Thoracic aorta (tissue), 2 donors: Measurements from ENCODE around the gene YWHAG. TPM values are rescaled to one million over a fixed set of nuclear protein-coding genes. Genes with fewer than 3 reads are reported as not detected.

ENCODE experiments used
- ATAC-seq: fragments of 150-250 bp; one replicate; pipeline ENCODE4 v1.8.0; 2017; ENCODE audit warnings: low read depth; ENCODE audit not compliant: insufficient number of reproducible peaks, low FRiP score
- DNase-seq: peaks from one replicate; pipeline ENCODE4 v3.0.0-alpha.2; 2020; ENCODE audit warnings: low spot score
- H3K27ac ChIP-seq, 2 donors: fragments of 200-600 bp; sonication (generic); 1 replicate in 1 of 2; 2 replicates in 1 of 2; pipeline ENCODE4 v1.5.1; 2016; ENCODE audit warnings: mild to moderate bottlenecking in 2 of 2, moderate library complexity in 2 of 2
- H3K27me3 ChIP-seq: fragments of 200-600 bp; sonication (generic); replicated peaks from 2 replicates; pipeline ENCODE4 v1.6.0; 2016; ENCODE audit warnings: mild to moderate bottlenecking; ENCODE audit not compliant: insufficient read depth
- H3K36me3 ChIP-seq: fragments of 200-600 bp; sonication (generic); one replicate; pipeline ENCODE4 v1.5.1; 2016
- H3K4me1 ChIP-seq, 2 donors: fragments of 200-600 bp; sonication (generic); 1 replicate in 1 of 2; 2 replicates in 1 of 2; pipeline versions ENCODE4 v1.5.1 to v1.6.0; 2016; ENCODE audit warnings: low read depth in 2 of 2, mild to moderate bottlenecking in 1 of 2; ENCODE audit not compliant: control insufficient read depth in 1 of 2
- H3K4me3 ChIP-seq: fragments of 200-600 bp; sonication (generic); 2 replicates; pipeline ENCODE4 v1.5.1; 2016; ENCODE audit warnings: mild to moderate bottlenecking
- H3K9me3 ChIP-seq: fragments of 200-600 bp; sonication (generic); 2 replicates; pipeline ENCODE4 v1.5.1; 2016
- CTCF ChIP-seq: fragments of 200-600 bp; sonication (generic); IDR thresholded peaks from one replicate; pipeline ENCODE4 v1.5.1; 2019; ENCODE audit warnings: antibody characterized with exemption
- total RNA-seq, 2 donors: library from RNA; depleted of rRNA; stranded (reverse); fragments of >200 nt; gene quantifications; one replicate each; pipeline versions ENCODE4 v1.1.0 to v1.2.3, GENCODE V29; 2016

YWHAG gene
- total RNA-seq, 2 donors from 2014 or later, result 63.2 to 129 TPM

GRCh38 chr7:76357475-76358010 is 1.2 kb downstream of the YWHAG start:
- Histone ChIP-seq H3K9me3 (no peaks in the 10 kb centered on the region), H3K27ac (peak overlapping the region; percentile 98 to 99), H3K4me3 (peak overlapping the region; percentile 99), H3K36me3 (no peaks in the 10 kb centered on the region), H3K4me1 (peaks cover 30 to 51% of the 10 kb centered on the region in 2 donors), H3K27me3 (no peaks in the 10 kb centered on the region)
- TF ChIP-seq CTCF, result no peak
- no peak for ATAC-seq
- no peak for DNase-seq

- Histone ChIP-seq H3K4me1 (peaks cover 34 to 58% of the 10 kb centered on the region in 2 donors), H3K27me3 (no peaks in the 10 kb centered on the region), H3K4me3 (peak overlapping the region; percentile 99), H3K9me3 (no peaks in the 10 kb centered on the region), H3K27ac (peak overlapping the region in 1 of 2 donors; percentile 99), H3K36me3 (no peaks in the 10 kb centered on the region)
- ATAC-seq (no peak), DNase-seq (no peak)
- TF ChIP-seq CTCF, result no peak
These were observed 2.0 kb downstream of the YWHAG start for GRCh38 chr7:76356823-76357222.

- no peak for TF ChIP-seq CTCF
- Histone ChIP-seq H3K9me3 (no peaks in the 10 kb centered on the region), H3K27ac (peak overlapping the region in 1 of 2 donors; percentile 99), H3K27me3 (no peaks in the 10 kb centered on the region), H3K4me3 (peak overlapping the region; percentile 4), H3K36me3 (no peaks in the 10 kb centered on the region), H3K4me1 (peaks cover 36 to 64% of the 10 kb centered on the region in 2 donors)
- no peak for DNase-seq
- no peak for ATAC-seq
These were observed 2.7 kb downstream of the YWHAG start for GRCh38 chr7:76356115-76356514.

- no peak for TF ChIP-seq CTCF
These were observed 3.6 kb downstream of the YWHAG start for GRCh38 chr7:76354981-76355730.

GRCh38 chr7:76354516-76354915 is 4.3 kb downstream of the YWHAG start:
- H3K4me3 ChIP-seq, result no peak overlapping the region
- H3K27ac ChIP-seq, result no peak overlapping the region
- no peak for DNase-seq
- no peaks in the 10 kb centered on the region for H3K27me3 ChIP-seq
- no peak for ATAC-seq
- H3K9me3 ChIP-seq, result no peaks in the 10 kb centered on the region
- no peak for TF ChIP-seq CTCF
- H3K36me3 ChIP-seq, result no peaks in the 10 kb centered on the region
- peaks cover 30 to 57% of the 10 kb centered on the region in 2 donors for H3K4me1 ChIP-seq

More at GRCh38 chr7:76354981-76355730, 3.6 kb downstream of the YWHAG start:
- Histone ChIP-seq H3K4me1 (peaks cover 35 to 64% of the 10 kb centered on the region in 2 donors), H3K36me3 (no peaks in the 10 kb centered on the region), H3K27ac (no peak overlapping the region), H3K27me3 (no peaks in the 10 kb centered on the region), H3K4me3 (no peak overlapping the region), H3K9me3 (no peaks in the 10 kb centered on the region)
- ATAC-seq (no peak), DNase-seq (no peak)
